HG02943 (cell line): Measurements from ENCODE around the gene ENG.

Experiments
- ATAC-seq: cut with Tn5 transposase; IDR thresholded peaks from one replicate; pipeline ENCODE4 v1.9.1; 2021; ENCODE audit warnings: mild to moderate bottlenecking, low read depth, moderate library complexity; ENCODE audit not compliant: unreplicated experiment

ENG gene

GRCh38 chr9:127866535-127866934, 12.1 kb upstream of the ENG start:
- no peak for ATAC-seq

GRCh38 chr9:127865645-127866464, 11.4 kb upstream of the ENG start:
- ATAC-seq = no peak

- no peak for ATAC-seq
Observed at GRCh38 chr9:127863191-127863621, 8.7 kb upstream of the ENG start.

GRCh38 chr9:127862075-127863011, 7.9 kb upstream of the ENG start:
- no peak for ATAC-seq

- ATAC-seq = no peak
Observed at GRCh38 chr9:127860779-127861178, 6.3 kb upstream of the ENG start.

- ATAC-seq = no peak
Observed at GRCh38 chr9:127860260-127860659, 5.8 kb upstream of the ENG start.

- no peak for ATAC-seq
Observed at GRCh38 chr9:127858041-127858512, 3.6 kb upstream of the ENG start.

- no peak for ATAC-seq
Observed at GRCh38 chr9:127857278-127857677, 2.8 kb upstream of the ENG start.

GRCh38 chr9:127856729-127857116, 2.3 kb upstream of the ENG start:
- ATAC-seq = no peak

GRCh38 chr9:127856094-127856728, 1.8 kb upstream of the ENG start:
- no peak for ATAC-seq

- no peak for ATAC-seq
Observed at GRCh38 chr9:127855522-127855921, 1.1 kb upstream of the ENG start.

- ATAC-seq = no peak
Observed at GRCh38 chr9:127854960-127855359, 502 bp upstream of the ENG start.

- ATAC-seq = no peak
Observed at GRCh38 chr9:127853312-127854183, 910 bp downstream of the ENG start.

GRCh38 chr9:127852829-127853228, 1.6 kb downstream of the ENG start:
- no peak for ATAC-seq

- no peak for ATAC-seq
Observed at GRCh38 chr9:127850286-127850830, 4.1 kb downstream of the ENG start.

- no peak for ATAC-seq
Observed at GRCh38 chr9:127848756-127849504, 5.5 kb downstream of the ENG start.

- ATAC-seq = no peak
Observed at GRCh38 chr9:127847833-127848755, 6.4 kb downstream of the ENG start.

- no peak for ATAC-seq
Observed at GRCh38 chr9:127847178-127847510, 7.3 kb downstream of the ENG start.
